ENCODE measurements around the gene CDHR3. TPM values are rescaled to one million over a fixed set of nuclear protein-coding genes. Genes with fewer than 3 reads are reported as not detected.

The CDHR3 gene
- total and polyA plus RNA-seq, 3 donors from 2014 or later, result 3.8 to 8.5 (median 7.5) TPM

DNA sequence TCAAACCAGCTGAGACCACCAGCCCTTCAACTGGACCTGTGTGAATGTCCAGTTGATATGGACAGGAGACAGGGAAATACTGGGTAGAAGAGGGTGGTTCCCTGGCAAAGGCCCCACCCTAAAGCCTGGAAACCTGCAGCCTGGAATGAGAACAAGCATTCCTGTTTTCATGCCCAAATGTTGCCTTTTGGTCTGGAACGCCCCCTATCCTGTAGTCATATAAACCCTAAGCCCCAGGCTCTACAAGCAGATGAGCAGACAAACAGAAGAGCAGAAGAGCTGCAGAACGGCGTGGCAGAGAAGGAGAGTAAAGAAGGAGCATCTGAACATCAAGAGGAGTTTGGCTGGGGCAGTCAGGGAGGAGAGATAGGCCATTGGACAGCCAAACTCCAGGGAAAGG lies 110.6 kb downstream of the CDHR3 start:
- 89 to 95% methylated on average over 3 of the region's 3 CpGs for WGBS, 2 donors
- Histone ChIP-seq H3K27ac (no peak overlapping the region), H3K4me3 (no peak overlapping the region), H3K4me1 (peaks cover 5% of the 10 kb centered on the region), H3K9me3 (no peaks in the 10 kb centered on the region), H3K36me3 (ENCODE audit: low read depth, missing control alignments) (no peaks in the 10 kb centered on the region), H3K27me3 (no peaks in the 10 kb centered on the region)
- no peak for DNase-seq
- intact Hi-C loops (cut with DNase I; ENCODE audit: low total_unique reads), result no loop called here
- TF ChIP-seq POLR2A (IDR thresholded peaks at IDR 0.05), result no peak
- TF ChIP-seq, protein P1, sequence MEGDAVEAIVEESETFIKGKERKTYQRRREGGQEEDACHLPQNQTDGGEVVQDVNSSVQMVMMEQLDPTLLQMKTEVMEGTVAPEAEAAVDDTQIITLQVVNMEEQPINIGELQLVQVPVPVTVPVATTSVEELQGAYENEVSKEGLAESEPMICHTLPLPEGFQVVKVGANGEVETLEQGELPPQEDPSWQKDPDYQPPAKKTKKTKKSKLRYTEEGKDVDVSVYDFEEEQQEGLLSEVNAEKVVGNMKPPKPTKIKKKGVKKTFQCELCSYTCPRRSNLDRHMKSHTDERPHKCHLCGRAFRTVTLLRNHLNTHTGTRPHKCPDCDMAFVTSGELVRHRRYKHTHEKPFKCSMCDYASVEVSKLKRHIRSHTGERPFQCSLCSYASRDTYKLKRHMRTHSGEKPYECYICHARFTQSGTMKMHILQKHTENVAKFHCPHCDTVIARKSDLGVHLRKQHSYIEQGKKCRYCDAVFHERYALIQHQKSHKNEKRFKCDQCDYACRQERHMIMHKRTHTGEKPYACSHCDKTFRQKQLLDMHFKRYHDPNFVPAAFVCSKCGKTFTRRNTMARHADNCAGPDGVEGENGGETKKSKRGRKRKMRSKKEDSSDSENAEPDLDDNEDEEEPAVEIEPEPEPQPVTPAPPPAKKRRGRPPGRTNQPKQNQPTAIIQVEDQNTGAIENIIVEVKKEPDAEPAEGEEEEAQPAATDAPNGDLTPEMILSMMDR (IDR thresholded peaks at IDR 0.05), result no peak

DNA sequence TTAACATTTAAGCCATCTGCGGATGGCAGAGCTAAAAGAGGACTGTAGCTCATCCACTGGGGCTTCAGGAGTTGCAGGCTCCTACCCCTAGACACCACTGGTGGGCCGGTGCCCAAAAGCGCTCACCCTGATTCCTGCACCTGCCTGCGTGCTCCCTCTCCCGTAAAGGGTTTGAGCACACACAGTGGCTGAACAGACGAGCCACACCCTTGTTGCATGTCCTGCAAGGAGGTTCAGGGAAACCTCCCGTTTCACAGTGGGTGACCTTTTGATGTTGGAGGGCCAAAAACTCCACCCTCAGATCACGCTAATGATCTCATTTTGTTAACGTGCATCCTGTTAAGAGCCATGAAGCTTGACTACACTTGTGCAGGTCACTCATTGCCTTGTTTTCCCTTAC lies 111.2 kb downstream of the CDHR3 start:
- Histone ChIP-seq H3K4me3 (no peak overlapping the region), H3K4me1 (peaks cover 5% of the 10 kb centered on the region), H3K27me3 (no peaks in the 10 kb centered on the region), H3K27ac (no peak overlapping the region), H3K9me3 (no peaks in the 10 kb centered on the region), H3K36me3 (ENCODE audit: low read depth, missing control alignments) (no peaks in the 10 kb centered on the region)
- intact Hi-C loops (cut with DNase I; ENCODE audit: low total_unique reads), result no loop called here
- WGBS, 2 donors, result 82 to 86% methylated on average over 9 of the region's 9 CpGs
- no peak for DNase-seq
- TF ChIP-seq, protein P1 (IDR thresholded peaks at IDR 0.05), result no peak

DNA sequence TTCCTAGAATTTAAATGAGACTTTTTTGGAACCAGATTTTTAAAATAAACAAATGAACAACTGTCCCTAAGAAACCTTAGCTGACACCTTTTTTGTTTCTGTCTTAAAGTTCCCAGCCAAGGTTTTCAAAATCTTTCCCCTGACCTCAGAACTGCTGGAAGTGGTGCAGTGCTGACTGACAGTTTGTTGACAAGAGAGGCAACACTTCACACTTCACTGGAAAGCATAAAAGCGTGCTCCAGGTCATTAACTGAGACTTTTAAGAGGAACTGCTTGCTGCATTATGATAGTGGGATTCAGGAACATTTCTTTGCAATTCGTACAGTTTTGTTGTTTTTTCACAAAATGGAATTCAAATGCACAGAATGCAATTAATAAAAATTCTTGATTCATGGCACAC lies 112.9 kb downstream of the CDHR3 start:
- intact Hi-C loops (cut with DNase I; ENCODE audit: low total_unique reads), result no loop called here
- H3K27ac ChIP-seq, result no peak overlapping the region
- TF ChIP-seq, protein P1 (IDR thresholded peaks at IDR 0.05), result no peak
- no peak for TF ChIP-seq POLR2A (IDR thresholded peaks at IDR 0.05)
- WGBS, 2 donors, result 57 to 81% methylated on average over 2 of the region's 2 CpGs
- no peak for DNase-seq
- H3K4me1 ChIP-seq, result peaks cover 5% of the 10 kb centered on the region
- H3K9me3 ChIP-seq, result no peaks in the 10 kb centered on the region
- no peaks in the 10 kb centered on the region for H3K36me3 ChIP-seq (ENCODE audit: low read depth, missing control alignments)
- H3K27me3 ChIP-seq, result no peaks in the 10 kb centered on the region
- no peak overlapping the region for H3K4me3 ChIP-seq

DNA sequence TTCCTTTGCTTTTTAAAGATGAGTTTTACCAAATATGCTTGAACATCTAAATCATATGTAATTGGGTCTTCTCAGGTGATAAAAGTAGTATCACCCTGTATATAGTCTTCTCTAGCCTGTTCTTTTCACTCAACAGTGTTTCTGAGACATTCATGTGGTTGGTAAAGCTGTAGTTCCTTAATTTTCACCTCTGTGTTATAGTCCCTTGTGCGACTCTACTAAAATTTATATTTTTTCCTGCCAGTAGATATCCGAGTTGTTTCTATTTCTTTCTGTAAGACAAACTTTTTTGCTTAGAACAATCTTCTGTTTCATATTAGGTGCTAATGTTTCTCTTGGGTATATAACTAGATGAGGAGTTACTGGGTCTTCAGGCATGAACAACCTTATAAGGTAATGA lies 113.5 kb downstream of the CDHR3 start:
- no peak for TF ChIP-seq POLR2A (IDR thresholded peaks at IDR 0.05)
- TF ChIP-seq, protein P1 (IDR thresholded peaks at IDR 0.05), result no peak
- intact Hi-C loops (cut with DNase I; ENCODE audit: low total_unique reads), result no loop called here

DNA sequence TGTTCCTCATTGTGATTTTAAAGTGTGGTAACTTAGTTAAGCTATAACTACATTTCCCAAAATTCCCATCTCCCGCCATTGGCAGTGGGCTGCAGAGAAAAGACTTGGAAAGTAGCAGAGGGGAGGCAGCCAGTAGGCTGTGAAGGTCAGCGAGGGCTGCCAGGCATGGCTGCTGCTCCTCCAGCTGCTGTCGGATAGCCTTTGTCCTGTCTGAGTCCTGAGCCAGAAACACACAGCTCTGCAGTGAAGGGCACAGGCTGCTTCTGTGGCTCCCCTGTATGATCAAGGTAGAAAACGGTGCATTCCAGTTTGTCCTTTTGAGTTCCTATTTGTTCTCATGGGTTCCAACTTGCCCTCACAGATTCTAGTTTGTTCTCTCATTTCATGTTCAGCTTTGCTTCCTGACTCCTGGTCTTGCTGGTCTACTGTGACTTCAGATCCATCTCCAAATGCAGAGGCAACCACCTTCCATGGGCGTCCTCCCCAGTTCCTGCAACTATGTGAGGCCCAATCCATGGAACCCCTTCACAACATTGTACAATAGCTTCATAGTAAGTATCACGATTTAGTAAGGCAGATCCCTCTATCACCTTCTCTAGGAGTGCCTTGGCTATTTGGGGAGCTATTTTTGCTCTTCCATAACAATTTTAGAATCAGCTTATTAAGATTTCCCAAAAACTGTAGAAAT lies 117.4 kb downstream of the CDHR3 start:
- Histone ChIP-seq H3K4me3 (no peak overlapping the region), H3K27ac (no peak overlapping the region), H3K4me1 (no peaks in the 10 kb centered on the region), H3K36me3 (ENCODE audit: low read depth, missing control alignments) (no peaks in the 10 kb centered on the region), H3K9me3 (no peaks in the 10 kb centered on the region), H3K27me3 (no peaks in the 10 kb centered on the region)
- WGBS, 2 donors, result 75 to 81% methylated on average over 6 of the region's 6 CpGs
- intact Hi-C loops (cut with DNase I; ENCODE audit: low total_unique reads), result no loop called here
- DNase-seq, result no peak
- TF ChIP-seq, protein P1 (IDR thresholded peaks at IDR 0.05), result no peak
- TF ChIP-seq POLR2A (IDR thresholded peaks at IDR 0.05), result no peak

More for the DNA sequence above, 113.5 kb downstream of the CDHR3 start:
- Histone ChIP-seq H3K4me3 (no peak overlapping the region), H3K27ac (no peak overlapping the region), H3K9me3 (no peaks in the 10 kb centered on the region), H3K4me1 (peaks cover 4% of the 10 kb centered on the region), H3K27me3 (no peaks in the 10 kb centered on the region), H3K36me3 (ENCODE audit: low read depth, missing control alignments) (no peaks in the 10 kb centered on the region)
- 89% methylated on average over 2 of the region's 2 CpGs for WGBS, 2 donors
- no peak for DNase-seq
